Ectodermal cell (in vitro differentiated cells): Measurements from ENCODE around the gene IFITM5.
"Not testable (repeated sequence)": the region's sequence is repeated elsewhere in the genome, so short reads cannot be mapped to it uniquely, and the experiment has no call there.

Experiments used
- H3K27ac ChIP-seq: 2 replicates; pipeline ENCODE4 v1.7.0; 2013; ENCODE audit warnings: mild to moderate bottlenecking, low read depth, low read length; ENCODE audit not compliant: insufficient read depth, poor library complexity, severe bottlenecking
- H3K27me3 ChIP-seq: 2 replicates; pipeline ENCODE4 v1.7.0; 2013; ENCODE audit warnings: mild to moderate bottlenecking, low read length; ENCODE audit not compliant: insufficient read depth, control insufficient read depth, poor library complexity, severe bottlenecking
- H3K36me3 ChIP-seq: one replicate; pipeline ENCODE4 v1.7.0; 2013; ENCODE audit warnings: low read length; ENCODE audit not compliant: control insufficient read depth, insufficient read depth
- H3K4me1 ChIP-seq: one replicate; pipeline ENCODE4 v1.7.0; 2013; ENCODE audit warnings: low read length; ENCODE audit not compliant: control insufficient read depth, insufficient read depth
- H3K4me3 ChIP-seq: 2 replicates; pipeline ENCODE4 v1.7.0; 2013; ENCODE audit warnings: low read depth, low read length, control low read depth; ENCODE audit not compliant: insufficient read depth
- H3K9me3 ChIP-seq: 2 replicates; pipeline ENCODE4 v1.7.0; 2013; ENCODE audit warnings: mild to moderate bottlenecking, low read length, moderate library complexity; ENCODE audit not compliant: control insufficient read depth
- WGBS, 2 experiments: methylation state at CpG; one replicate each; pipeline ENCODE4 v1.1.7; 2013; ENCODE audit warnings: missing lambda C conversion rate in 2 of 2; 5-methylcytosine and 5-hydroxymethylcytosine counted together

IFITM5 gene

DNA sequence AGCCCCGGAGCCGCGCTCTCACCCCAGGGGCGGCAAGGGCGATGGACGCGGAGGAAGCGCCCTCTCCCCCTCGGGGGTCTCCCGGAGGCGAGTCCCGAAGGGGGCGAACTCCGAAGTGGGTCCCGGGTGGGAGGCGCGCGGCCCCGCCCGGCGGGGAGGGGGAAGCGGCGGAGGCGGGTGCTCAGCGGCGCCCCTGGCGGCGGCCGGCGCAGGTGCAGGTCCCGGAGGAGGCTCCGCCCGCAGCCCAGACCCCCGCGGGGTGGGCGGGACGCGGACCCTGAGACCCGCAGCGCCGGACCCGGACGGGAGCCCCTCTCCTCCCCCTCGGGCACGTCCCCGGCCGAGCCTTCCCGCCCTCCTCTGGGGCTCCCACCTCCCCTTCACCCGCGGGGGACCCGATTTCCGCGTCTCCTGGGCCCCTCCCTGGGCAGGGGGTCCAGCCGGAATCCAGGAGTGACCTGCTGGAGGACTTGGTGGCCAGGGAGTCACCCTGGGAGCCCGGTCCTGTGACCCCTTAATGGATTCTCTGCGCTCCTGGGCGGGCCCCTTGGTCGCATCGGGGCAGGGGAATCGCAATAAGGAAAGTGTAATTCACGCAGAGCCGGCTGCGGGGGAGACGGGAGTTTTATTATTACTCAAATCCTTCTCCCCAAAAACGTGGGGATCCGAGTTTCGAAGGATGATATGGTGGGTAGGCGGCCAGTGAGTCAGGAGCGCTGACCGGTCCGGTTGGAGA lies 11.9 kb upstream of the IFITM5 start:
- WGBS, 2 experiments: 2 to 13% methylated on average over 4 of the region's 71 CpGs
- not testable (repeated sequence) for H3K4me3 ChIP-seq, H3K36me3 ChIP-seq, H3K27ac ChIP-seq, H3K9me3 ChIP-seq
- H3K27me3 ChIP-seq: peaks cover 39% of the 10 kb centered on the region
- peaks cover 46% of the 10 kb centered on the region for H3K4me1 ChIP-seq

GRCh38 chr11:309979-310572 lies 10.8 kb upstream of the IFITM5 start:
- H3K4me1 ChIP-seq: peaks cover 43% of the 10 kb centered on the region
- not testable (repeated sequence) for H3K36me3 ChIP-seq, H3K27ac ChIP-seq, H3K4me3 ChIP-seq, H3K9me3 ChIP-seq
- H3K27me3 ChIP-seq: peaks cover 28% of the 10 kb centered on the region
- 44 to 48% methylated on average over 3 of the region's 18 CpGs for WGBS, 2 experiments

GRCh38 chr11:308740-309665 lies 9.7 kb upstream of the IFITM5 start:
- H3K9me3 ChIP-seq, H3K27ac ChIP-seq, H3K4me3 ChIP-seq, H3K36me3 ChIP-seq: not testable (repeated sequence)
- Histone ChIP-seq H3K27me3 (peaks cover 17% of the 10 kb centered on the region), H3K4me1 (peaks cover 45% of the 10 kb centered on the region)
- WGBS, 2 experiments: 77 to 80% methylated on average over 24 of the region's 24 CpGs

- peaks cover 15% of the 10 kb centered on the region for H3K27me3 ChIP-seq
- peak within 1 kb of the TSS; percentile 27 for H3K4me3 ChIP-seq
- WGBS, 2 experiments: 55 to 60% methylated on average over 26 to 27 of the region's 28 CpGs
- not testable (repeated sequence) for H3K36me3 ChIP-seq, H3K9me3 ChIP-seq
- H3K4me1 ChIP-seq: peaks cover 39% of the 10 kb centered on the region
- peak within 1 kb of the TSS; percentile 77 for H3K27ac ChIP-seq
Measured at GRCh38 chr11:307766-308708, 8.7 kb upstream of the IFITM5 start, which contains the start of gene IFITM2. Gene IFITM2 (plus strand): TSS chr11:307816. CDS start chr11:308193, 377 bp downstream.

DNA sequence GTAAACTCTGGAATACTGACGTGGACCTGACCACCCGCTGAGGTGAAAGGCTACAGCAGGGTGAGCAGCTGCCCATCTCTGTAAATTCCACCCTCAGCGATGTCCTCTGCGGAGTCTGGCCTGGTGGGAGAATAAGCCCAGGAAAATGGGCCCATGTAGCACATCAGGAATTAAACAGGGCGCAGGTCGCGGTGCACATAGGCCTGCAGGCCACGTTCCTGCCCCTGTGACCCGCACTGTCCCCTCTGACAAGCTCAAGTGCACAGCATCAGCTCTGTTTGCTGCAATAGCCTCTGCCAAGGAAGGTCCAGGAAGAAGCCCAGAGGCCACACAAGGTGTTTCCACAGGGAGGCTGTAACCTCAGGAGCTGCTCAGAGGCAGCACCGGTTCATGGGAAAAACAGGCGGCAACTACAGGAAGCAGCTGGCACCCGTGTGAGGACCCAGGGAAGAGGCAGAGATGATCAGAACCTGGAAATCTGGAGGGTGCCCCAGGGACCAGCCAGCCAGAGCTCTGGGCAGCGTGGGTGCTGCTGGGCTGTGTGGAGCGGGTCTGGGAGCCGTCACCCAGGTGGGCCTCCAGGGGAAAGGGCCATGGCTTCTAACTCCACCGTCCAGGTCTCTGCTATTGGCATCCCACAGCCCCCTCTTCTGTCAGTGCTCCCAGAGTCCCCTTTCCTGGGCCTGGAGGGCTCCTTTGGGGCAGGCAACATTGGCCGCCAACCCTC lies 7.5 kb upstream of the IFITM5 start:
- Histone ChIP-seq H3K27ac (no peak overlapping the region), H3K27me3 (peaks cover 3% of the 10 kb centered on the region), H3K4me3 (no peak overlapping the region), H3K9me3 (no peaks in the 10 kb centered on the region), H3K4me1 (peaks cover 34% of the 10 kb centered on the region), H3K36me3 (no peaks in the 10 kb centered on the region)
- WGBS, 2 experiments: 92 to 93% methylated on average over 17 of the region's 17 CpGs

DNA sequence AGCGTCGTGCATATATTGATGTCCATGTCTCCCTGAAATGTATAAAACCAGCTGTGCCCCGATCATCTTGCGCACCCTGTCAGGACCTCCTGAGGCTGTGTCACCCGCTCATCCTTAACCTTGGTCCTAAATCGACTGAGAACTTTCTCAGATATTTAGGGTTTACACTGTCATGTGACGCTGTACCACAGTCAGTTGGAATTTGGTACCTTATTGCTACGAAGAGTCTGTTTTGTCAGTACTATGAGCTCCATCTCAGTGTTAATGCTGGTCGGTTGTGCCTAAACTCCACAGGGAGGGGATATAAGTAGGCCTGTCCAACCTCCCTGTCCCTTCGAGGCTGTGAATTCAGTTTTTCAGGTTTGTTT lies 6.5 kb upstream of the IFITM5 start:
- H3K27ac ChIP-seq: no peak overlapping the region
- H3K4me3 ChIP-seq: no peak overlapping the region
- no peaks in the 10 kb centered on the region for H3K36me3 ChIP-seq
- H3K27me3 ChIP-seq: no peaks in the 10 kb centered on the region
- H3K9me3 ChIP-seq: no peaks in the 10 kb centered on the region
- peaks cover 34% of the 10 kb centered on the region for H3K4me1 ChIP-seq
- WGBS, 2 experiments: 76 to 77% methylated on average over 10 of the region's 10 CpGs

DNA sequence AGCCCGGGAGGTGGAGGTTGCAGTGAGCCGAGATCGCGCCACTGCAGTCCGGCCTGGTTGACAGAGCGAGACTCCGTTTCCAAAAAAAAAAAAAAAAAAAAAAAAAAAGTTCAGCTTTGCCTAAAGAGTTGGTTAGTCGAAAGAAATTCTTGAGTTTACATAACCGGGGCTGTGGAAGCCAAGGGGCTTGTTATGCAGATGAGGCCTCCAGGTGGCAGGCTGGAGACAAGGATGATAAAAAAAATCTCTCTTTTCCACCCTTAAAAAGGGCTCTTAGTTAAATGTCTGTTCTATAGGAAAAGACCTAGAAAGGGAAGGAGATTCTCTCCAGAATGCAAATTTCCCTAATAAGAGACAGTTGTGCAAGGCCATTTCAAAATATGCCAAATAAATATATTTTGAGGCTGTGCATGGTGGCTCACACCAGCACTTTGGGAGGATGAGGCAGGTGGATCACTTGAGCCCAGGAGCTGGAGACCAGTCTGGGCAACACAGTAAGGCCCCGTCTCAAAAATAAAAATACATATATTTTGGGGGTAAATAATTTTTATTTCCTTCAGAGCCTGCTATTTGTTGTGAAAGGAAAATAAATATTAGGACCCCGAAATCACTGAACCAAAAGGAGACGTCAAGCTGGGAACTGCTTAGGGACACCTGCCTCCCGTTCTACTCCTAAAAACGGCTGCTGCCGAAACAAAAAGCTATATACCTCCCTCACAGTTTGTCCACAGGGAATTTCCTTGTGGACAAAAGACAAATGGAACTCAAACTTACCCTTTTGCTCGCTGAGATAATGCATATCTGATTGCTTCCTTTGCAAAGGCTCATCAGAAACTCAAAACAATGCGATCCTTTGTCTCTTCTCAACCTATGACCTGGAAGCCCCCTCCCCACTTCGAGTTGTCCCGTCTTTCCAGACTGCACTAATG lies 5.9 kb upstream of the IFITM5 start:
- no peaks in the 10 kb centered on the region for H3K27me3 ChIP-seq
- no peaks in the 10 kb centered on the region for H3K36me3 ChIP-seq
- H3K4me1 ChIP-seq: peaks cover 34% of the 10 kb centered on the region
- H3K27ac ChIP-seq: no peak overlapping the region
- 16 to 21% methylated on average over 18 to 19 of the region's 19 CpGs for WGBS, 2 experiments
- no peaks in the 10 kb centered on the region for H3K9me3 ChIP-seq
- no peak overlapping the region for H3K4me3 ChIP-seq

GRCh38 chr11:304061-304506 lies 4.8 kb upstream of the IFITM5 start:
- Histone ChIP-seq H3K27me3 (no peaks in the 10 kb centered on the region), H3K4me3 (no peak overlapping the region), H3K4me1 (peaks cover 32% of the 10 kb centered on the region), H3K27ac (no peak overlapping the region), H3K36me3 (no peaks in the 10 kb centered on the region), H3K9me3 (no peaks in the 10 kb centered on the region)
- 96 to 97% methylated on average over 52 of the region's 52 CpGs for WGBS, 2 experiments
